GM20431 (cell line): ENCODE data around the gene APBB2.

Source experiments
- in situ Hi-C: fragments of 300-500 bp; cut with MseI, MboI; formaldehyde crosslinking; loops from one replicate; pipeline ENCODE4 v1.15.0; 2020; ENCODE audit warnings: low sequenced_read_pairs; ENCODE audit not compliant: unreplicated experiment

Gene APBB2

DNA sequence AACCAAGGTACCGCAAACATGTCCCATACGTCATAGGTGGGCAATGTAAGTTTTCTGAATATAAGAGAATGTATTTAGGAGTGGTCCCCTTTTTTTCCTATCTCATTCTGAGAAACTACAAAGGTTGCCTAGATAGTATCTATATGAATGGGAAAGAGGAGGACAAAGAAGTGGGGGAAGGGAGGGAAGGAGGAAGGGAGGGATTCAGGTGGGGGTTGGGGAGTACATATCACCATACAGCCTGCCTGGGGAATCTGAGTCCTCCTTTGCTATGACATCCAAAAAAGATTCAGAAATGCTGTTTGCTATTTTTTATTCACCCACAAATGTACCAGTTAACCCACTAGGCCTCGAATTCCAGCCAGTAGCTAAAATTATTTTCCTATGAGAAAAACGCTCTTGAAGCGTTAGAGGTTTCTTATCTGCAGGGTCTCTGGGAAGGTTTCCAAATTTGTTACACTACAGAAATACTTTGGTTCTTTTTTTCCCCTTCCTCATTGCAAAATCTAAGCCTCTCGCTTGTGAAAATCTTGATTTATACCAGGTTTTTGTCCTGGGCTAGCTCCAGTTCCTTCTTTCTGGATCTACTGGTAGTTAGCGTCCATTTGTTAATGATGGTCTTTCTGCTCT, 251.7 kb downstream of the APBB2 start:
- in situ Hi-C loops = no loop called here

DNA sequence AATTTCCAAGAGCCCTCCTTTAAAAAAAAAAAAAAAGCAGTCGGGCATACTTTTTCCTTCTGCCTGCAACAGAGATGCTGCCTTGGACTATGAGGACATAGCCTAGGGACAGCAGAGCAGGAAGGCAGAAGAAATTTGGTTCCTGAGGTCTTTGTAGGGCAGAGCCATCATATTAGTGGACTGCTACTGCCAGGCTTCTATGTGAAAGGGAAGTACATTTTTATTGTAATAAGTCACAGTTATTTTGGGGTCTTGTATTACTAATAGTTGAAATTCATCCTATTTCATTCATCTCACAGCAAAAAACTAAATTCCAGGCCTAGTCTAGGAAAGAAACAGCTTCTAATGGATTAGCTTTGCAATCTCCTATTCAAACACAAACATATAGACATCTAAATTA, 253.4 kb downstream of the APBB2 start:
- in situ Hi-C loops = no loop called here

DNA sequence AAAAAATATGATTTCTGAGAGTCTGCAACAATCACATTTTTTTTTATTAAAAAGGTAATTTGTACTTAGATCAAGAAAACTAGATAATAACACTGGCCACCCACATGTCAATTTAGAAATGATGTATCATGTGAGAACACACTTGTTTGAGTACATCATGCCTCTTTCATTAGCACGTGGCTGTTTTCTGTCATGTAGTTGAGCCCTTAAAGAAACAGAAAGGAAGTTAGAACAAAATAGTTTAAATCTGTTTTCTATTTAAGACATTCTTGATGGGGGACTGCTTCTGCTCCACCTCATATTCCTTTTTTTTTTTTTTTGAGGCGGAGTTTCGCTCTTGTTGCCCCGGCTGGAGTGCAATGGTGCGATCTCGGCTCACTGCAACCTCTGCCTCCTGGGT, 257.1 kb downstream of the APBB2 start:
- in situ Hi-C loops = no loop called here

GRCh38 chr4:40956721-40957255, 257.6 kb downstream of the APBB2 start:
- in situ Hi-C loops = no loop called here

GRCh38 chr4:40954088-40954668, 260.2 kb downstream of the APBB2 start:
- in situ Hi-C loops = no loop called here

DNA sequence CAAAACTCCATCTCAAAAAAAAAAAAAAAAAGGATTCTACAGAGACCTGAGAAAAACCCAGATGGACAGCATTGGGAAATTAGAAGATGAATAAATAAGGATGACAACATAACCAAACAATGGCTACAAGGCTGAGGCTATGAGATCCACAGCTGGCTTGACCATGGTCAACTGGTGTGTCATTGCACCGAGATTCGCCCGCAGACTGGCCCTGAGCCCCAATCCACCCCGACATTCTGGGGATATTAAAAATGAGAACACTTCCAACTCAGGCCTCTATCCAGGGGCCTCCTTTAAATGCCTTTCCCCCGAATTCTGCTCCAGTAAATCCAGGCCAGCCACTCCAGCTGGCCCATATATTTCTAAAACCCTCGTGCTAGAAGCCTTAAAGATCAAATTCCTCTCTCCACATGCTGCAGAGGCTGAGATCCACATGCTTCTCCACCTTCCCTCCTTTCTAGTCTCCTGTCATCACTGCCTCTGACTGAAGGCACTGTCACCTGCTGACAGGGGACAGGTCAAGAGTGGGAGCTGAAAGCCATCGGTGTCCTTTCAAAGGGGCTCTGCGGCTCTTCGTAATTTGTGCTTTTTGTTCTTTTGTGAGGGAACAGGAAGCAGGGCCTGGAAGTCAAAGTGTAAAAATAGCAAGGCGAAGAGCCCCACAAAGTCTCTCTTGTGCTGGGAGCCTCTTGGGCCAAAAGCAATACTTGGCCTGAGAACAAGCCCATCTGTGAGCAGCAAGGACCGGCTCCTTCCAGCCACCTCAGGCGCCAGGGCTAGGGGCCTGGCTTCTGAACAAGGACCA, 260.9 kb downstream of the APBB2 start:
- in situ Hi-C loops = no loop called here

DNA sequence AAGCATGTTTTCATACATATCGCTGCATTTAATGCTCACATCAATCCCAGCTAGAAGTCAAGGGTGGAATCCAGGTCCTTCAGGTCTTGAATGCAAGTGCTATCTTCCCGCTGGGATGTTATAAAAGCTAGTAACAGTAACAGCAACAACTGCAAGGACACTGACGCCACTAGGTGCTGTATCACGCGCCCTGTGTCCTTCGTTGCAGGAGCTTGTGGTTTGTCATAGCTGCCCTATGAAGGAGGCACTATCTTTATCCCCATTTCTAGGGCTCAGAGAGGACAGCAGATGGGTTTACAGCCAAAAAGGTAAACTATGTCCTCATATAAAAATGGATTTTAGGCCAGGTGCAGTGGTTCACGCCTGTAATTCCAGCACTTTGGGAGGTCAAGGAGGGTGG, 261.7 kb downstream of the APBB2 start:
- in situ Hi-C loops = no loop called here

DNA sequence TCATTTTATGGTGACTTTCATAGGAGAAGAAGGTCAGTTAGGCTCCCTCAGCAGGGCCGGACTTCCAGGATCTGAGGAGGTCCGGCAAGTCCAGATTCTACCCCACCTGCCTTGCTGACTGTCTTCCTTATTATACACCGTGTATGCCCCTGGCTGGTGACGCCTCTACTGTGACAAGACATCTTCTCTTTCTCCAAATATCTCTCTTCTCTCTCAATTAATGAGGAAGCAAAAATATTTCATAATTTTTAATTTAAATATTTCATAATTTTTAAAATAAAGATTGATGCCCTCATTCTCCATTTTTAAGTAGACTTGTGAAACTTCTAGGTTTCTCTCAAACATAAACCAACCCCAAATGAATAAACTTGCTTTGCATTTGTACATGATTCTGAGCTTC, 262.1 kb downstream of the APBB2 start:
- in situ Hi-C loops = no loop called here

DNA sequence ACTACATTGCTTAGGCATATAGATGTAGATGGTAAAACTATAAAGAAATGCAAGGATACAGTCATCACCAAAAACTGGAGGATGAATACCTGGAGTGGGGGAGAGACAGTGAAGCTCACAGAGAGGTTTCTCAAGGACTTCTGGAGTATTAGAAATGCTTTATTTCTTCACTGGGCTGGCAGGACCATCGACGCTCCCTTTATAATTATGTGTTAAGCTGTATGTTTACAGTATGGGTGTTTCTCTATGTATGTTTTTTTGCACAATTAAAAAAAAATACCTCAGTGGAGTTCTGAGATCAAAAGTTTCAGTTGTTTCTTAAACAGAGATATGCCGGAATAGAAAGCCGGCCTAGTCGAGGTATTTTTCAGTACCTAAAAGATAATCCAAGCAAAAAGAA, 263.3 kb downstream of the APBB2 start:
- in situ Hi-C loops = no loop called here

DNA sequence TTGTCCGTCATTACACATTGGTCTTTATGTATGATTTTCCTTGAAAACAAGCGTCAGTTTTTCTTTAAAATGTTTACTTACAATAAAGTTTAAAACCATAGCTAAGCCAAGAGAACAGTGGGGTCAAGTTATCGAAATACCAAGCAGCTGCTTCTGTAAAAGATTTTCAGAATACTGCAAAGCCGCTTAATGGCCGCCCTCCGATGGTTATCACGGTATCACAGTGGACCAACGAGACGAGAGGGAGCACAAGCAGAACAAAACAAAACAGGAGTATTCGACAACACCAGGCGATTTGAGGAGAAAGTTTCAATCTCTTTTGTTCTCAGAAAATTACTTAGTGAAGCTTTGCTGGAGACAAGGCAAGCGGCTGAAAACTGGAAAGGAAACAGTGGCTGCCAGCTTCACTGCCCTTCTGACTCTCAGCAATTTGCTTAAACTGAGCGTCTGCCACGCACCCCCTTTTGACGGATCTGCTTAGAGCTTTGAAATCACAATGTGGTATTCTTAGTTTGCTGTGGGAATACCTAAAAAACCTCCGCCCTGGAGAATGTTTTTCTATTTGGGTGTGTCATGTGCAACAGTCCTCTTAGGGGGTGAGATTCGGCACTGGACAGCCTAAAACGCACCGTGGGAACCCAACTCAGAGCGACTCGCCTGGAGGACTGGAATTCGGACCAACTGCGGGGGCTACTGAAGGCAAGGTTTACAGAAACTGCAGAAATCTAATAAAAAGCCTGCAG, 264.8 kb downstream of the APBB2 start:
- in situ Hi-C loops = no loop called here

- in situ Hi-C loops = no loop called here
These were observed 266.3 kb downstream of the APBB2 start for GRCh38 chr4:40948014-40948413.

DNA sequence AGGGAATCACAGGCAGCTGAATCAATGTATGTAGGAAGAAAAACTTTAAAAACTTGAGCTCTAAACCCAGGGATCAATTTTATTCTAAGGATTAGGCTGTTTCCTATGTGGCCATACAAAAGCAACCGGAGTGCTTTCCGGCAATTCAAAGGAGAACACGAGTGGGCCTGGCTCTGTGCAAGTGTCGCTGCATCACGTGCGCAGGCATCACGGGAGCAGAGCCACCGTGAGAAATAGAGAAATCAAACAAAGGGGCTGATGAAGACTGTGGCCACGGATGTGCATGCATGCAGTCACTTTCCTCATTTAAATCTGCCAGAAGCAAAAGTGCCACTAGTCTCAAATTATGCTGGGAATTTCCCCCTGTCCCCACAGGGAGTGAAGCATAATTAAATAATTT, 267.7 kb downstream of the APBB2 start:
- in situ Hi-C loops = no loop called here

- in situ Hi-C loops = no loop called here
These were observed 273.6 kb downstream of the APBB2 start for GRCh38 chr4:40940756-40941155.

DNA sequence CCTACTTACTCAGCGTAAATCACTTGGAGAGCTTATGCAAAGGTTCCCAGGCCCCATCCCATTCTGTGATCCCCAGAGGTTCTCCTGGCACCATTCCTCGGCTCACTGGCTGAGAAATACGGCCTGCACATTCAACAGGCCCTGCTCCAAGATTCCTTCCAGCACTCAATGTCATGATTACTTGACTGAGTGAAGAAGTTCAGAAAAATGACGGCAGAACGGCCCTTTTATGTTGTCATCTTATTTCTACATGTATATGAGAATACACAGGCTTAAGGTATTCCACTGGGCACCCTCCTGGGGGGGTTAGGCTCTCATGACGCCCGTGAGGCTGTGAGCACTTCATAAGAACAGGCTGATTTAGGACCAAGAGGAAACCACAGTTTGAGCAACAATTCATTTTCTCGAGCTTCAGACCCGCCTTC, 274.0 kb downstream of the APBB2 start:
- in situ Hi-C loops = no loop called here

DNA sequence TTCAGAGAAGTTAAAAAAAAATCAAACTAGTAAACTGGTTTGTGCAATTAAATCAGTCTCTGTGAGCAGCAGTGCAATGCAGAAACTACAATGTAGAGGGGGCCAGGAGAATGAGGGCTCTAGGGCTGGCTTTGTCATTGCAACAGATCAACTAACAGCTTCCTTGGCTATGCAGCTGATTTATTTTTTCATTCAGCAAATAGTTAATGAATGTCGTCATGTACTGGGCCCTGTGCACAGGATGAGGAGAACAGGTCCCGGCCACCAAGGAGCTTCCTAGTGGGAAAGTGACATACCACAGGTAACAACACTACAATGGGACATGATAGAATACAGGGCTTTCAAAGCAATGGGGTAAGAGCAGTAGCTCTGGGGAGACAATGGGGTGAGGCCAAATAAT, 274.5 kb downstream of the APBB2 start:
- in situ Hi-C loops = no loop called here

GRCh38 chr4:40938337-40938736, 276.0 kb downstream of the APBB2 start:
- in situ Hi-C loops = no loop called here

- in situ Hi-C loops = no loop called here
These were observed 277.1 kb downstream of the APBB2 start for GRCh38 chr4:40937140-40937725.

GRCh38 chr4:40934676-40935075, 279.7 kb downstream of the APBB2 start:
- in situ Hi-C loops = no loop called here

- in situ Hi-C loops = no loop called here
These were observed 280.9 kb downstream of the APBB2 start for GRCh38 chr4:40933272-40934053.
